ENCODE results near the gene PDIA6.

DNA sequence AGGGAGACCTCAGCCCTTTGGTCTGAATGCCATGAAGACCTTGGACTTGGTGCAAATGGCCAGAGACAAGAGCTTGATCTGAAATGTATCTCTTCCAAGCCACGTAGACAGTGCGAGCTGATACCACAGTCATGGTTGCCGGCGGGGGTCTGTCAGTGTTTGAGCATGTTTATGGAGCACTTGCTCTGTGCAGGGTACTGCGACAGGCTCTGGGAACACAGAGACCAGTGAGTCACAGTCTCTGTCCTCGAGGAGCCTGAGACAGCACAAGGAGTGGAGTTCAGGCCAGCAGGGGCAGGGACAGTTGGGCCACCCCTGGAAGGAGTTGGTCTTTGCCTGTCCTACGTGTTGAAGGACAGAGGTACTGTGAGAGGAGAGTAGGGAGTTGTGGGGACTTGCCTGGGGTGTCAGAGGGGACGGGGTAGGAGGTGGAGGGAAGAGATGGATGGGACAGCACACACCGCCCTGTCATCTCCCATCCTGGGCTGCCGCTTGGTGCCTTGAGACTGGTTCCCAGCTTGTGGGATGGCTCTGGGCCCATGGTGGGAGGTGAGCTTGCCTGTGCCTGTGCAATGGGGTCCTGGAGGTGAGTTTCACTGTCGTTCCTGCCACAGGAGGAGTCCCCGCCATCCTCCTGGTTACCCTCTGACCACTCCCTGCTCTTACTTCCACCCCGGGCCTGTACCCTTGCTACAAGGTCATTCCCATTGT, 51.6 kb downstream of the PDIA6 start:
- no peak for TF ChIP-seq EZH2 (IDR thresholded peaks at IDR 0.05; ENCODE audit: borderline replicate concordance, low read length)
- TF ChIP-seq, protein P1, sequence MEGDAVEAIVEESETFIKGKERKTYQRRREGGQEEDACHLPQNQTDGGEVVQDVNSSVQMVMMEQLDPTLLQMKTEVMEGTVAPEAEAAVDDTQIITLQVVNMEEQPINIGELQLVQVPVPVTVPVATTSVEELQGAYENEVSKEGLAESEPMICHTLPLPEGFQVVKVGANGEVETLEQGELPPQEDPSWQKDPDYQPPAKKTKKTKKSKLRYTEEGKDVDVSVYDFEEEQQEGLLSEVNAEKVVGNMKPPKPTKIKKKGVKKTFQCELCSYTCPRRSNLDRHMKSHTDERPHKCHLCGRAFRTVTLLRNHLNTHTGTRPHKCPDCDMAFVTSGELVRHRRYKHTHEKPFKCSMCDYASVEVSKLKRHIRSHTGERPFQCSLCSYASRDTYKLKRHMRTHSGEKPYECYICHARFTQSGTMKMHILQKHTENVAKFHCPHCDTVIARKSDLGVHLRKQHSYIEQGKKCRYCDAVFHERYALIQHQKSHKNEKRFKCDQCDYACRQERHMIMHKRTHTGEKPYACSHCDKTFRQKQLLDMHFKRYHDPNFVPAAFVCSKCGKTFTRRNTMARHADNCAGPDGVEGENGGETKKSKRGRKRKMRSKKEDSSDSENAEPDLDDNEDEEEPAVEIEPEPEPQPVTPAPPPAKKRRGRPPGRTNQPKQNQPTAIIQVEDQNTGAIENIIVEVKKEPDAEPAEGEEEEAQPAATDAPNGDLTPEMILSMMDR (IDR thresholded peaks at IDR 0.05; ENCODE audit: low read length), result no peak
